CD1c-positive myeloid dendritic cell (primary cell): ENCODE measurements around the gene CDRT15.
"Not testable (repeated sequence)": the region's sequence is repeated elsewhere in the genome, so short reads cannot be mapped to it uniquely, and the experiment has no call there.

Experiments
- DNase-seq: peaks from one replicate; pipeline ENCODE4 v3.0.0-alpha.2; 2016; ENCODE audit errors: extremely low spot score

The CDRT15 gene

GRCh38 chr17:14186443-14186842, 50.2 kb downstream of the CDRT15 start:
- not testable (repeated sequence) for DNase-seq
